ENCODE results near the gene TRPM3. TPM values are rescaled to one million over a fixed set of nuclear protein-coding genes. Genes with fewer than 3 reads are reported as not detected.

TRPM3 gene
- total RNA-seq, 4 donors from 2014 or later, result 0.27 to 1.2 (median 0.47) TPM; not detected in 1

GRCh38 chr9:71146511-71146910 lies 25.1 kb upstream of the TRPM3 start:
- Histone ChIP-seq H3K36me3 (no peaks in the 10 kb centered on the region), H3K9me3 (peaks cover 0 to 15% (median 0%) of the 10 kb centered on the region in 3 donors), H3K27ac (no peak overlapping the region), H3K4me3 (no peak overlapping the region), H3K27me3 (no peaks in the 10 kb centered on the region), H3K4me1 (no peaks in the 10 kb centered on the region)
- TF ChIP-seq POLR2AphosphoS5 (IDR thresholded peaks at IDR 0.05) (no peak), EP300 (IDR thresholded peaks at IDR 0.05) (no peak), CTCF (IDR thresholded peaks at IDR 0.05) (no peak), POLR2A (IDR thresholded peaks at IDR 0.05) (no peak)
- 67% methylated on average over 1 of the region's 1 CpG; no CpG with 5 or more reads in 1 of the 2 donors for WGBS, 2 donors (ENCODE audit: low coverage in 1 of 2)
- ATAC-seq, result no peak

- ATAC-seq, result no peak
- no peak for TF ChIP-seq CTCF (IDR thresholded peaks at IDR 0.05)
- TF ChIP-seq POLR2A (IDR thresholded peaks at IDR 0.05), result no peak
- TF ChIP-seq POLR2AphosphoS5 (IDR thresholded peaks at IDR 0.05), result no peak
- no peak for TF ChIP-seq EP300 (IDR thresholded peaks at IDR 0.05)
- 6 to 11% methylated on average over 1 of the region's 1 CpG for WGBS, 2 donors (ENCODE audit: low coverage in 1 of 2)
- H3K4me3 ChIP-seq, result no peak overlapping the region
- peaks cover 0 to 15% (median 0%) of the 10 kb centered on the region in 3 donors for H3K9me3 ChIP-seq
- no peaks in the 10 kb centered on the region for H3K4me1 ChIP-seq
- H3K36me3 ChIP-seq, result no peaks in the 10 kb centered on the region
- H3K27me3 ChIP-seq, result no peaks in the 10 kb centered on the region
- no peak overlapping the region for H3K27ac ChIP-seq
These were observed 23.8 kb upstream of the TRPM3 start for GRCh38 chr9:71145179-71145578.

- H3K27me3 ChIP-seq, result no peaks in the 10 kb centered on the region
- H3K4me1 ChIP-seq, result no peaks in the 10 kb centered on the region
- no peaks in the 10 kb centered on the region for H3K36me3 ChIP-seq
- H3K4me3 ChIP-seq, result no peak overlapping the region
- peaks cover 0 to 13% (median 0%) of the 10 kb centered on the region in 3 donors for H3K9me3 ChIP-seq
- 40 to 48% methylated on average over 2 of the region's 2 CpGs for WGBS, 2 donors (ENCODE audit: low coverage in 1 of 2)
- H3K27ac ChIP-seq, result no peak overlapping the region
- TF ChIP-seq POLR2A (IDR thresholded peaks at IDR 0.05), result no peak
- TF ChIP-seq POLR2AphosphoS5 (IDR thresholded peaks at IDR 0.05), result no peak
- no peak for TF ChIP-seq CTCF (IDR thresholded peaks at IDR 0.05)
- TF ChIP-seq EP300 (IDR thresholded peaks at IDR 0.05), result no peak
- ATAC-seq, result no peak
These were observed 23.1 kb upstream of the TRPM3 start for GRCh38 chr9:71144495-71144894.

- ATAC-seq, result no peak
- Histone ChIP-seq H3K27me3 (no peaks in the 10 kb centered on the region), H3K4me1 (no peaks in the 10 kb centered on the region), H3K9me3 (no peaks in the 10 kb centered on the region), H3K36me3 (no peaks in the 10 kb centered on the region), H3K27ac (no peak overlapping the region), H3K4me3 (no peak overlapping the region)
- WGBS, 2 donors (ENCODE audit: low coverage in 1 of 2), result 72 to 87% methylated on average over 6 of the region's 6 CpGs
- TF ChIP-seq EP300 (IDR thresholded peaks at IDR 0.05) (no peak), POLR2A (IDR thresholded peaks at IDR 0.05) (no peak), POLR2AphosphoS5 (IDR thresholded peaks at IDR 0.05) (no peak), CTCF (IDR thresholded peaks at IDR 0.05) (no peak)
These were observed 15.3 kb upstream of the TRPM3 start for GRCh38 chr9:71136696-71137095.

GRCh38 chr9:71131145-71131544 lies 9.7 kb upstream of the TRPM3 start:
- Histone ChIP-seq H3K27me3 (no peaks in the 10 kb centered on the region), H3K9me3 (no peaks in the 10 kb centered on the region), H3K4me3 (no peak overlapping the region), H3K27ac (no peak overlapping the region), H3K36me3 (no peaks in the 10 kb centered on the region), H3K4me1 (no peaks in the 10 kb centered on the region)
- TF ChIP-seq EP300 (IDR thresholded peaks at IDR 0.05) (no peak), POLR2AphosphoS5 (IDR thresholded peaks at IDR 0.05) (no peak), CTCF (IDR thresholded peaks at IDR 0.05) (no peak), POLR2A (IDR thresholded peaks at IDR 0.05) (no peak)
- WGBS, 2 donors (ENCODE audit: low coverage in 1 of 2), result 22 to 34% methylated on average over 3 of the region's 3 CpGs
- ATAC-seq, result no peak
